22Rv1 (cell line): ENCODE data around the gene SMAD9.

Experiments
- CTCF ChIP-seq: fragments of 450-650 bp; IDR thresholded peaks from 2 replicates; pipeline ENCODE4 v1.5.1; 2017; ENCODE audit warnings: mild to moderate bottlenecking
- ZFX ChIP-seq: fragments of 450-650 bp; IDR thresholded peaks from 2 replicates; pipeline ENCODE4 v1.6.1; 2017; ENCODE audit warnings: antibody characterized with exemption, borderline replicate concordance

DNA sequence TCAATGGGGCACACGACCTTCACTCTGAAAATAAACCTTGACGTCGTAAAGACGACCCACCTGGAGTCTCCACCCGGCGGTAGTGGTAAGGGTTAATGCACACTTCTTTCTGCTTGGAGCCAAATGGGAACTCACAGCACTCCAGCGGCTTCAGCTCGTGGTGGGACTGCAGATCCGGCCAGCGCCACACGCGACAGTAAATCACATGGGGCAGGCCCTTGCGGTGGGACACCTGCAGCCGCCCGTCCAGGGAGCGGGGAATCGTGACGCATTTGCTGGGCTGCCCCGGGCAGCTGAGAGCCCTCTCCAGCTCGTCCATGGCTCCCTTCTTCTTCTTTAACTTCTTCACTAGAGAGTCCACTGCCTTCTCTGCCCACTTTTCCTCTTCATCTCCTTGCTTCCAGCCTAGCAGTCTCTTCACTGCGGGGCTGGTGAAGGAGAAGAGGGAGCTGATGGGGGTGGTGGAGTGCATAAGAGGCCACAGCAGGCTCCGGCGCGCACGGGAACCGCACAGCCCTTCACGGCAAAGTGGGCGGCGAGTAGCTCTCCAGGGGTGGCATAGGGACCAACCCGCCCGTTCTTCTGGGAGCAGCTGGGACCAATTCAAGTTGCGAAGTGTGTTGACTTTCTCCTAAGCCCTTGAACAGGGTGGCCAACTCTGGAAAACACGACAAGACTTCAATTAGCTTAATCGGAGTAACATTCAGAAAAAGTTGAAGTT is 40.7 kb downstream of the SMAD9 start:
- TF ChIP-seq CTCF (no peak), ZFX (no peak)
